MV-4-11 (cell line): ENCODE results near the gene ARL9.

Experiments
- DNase-seq: peaks from one replicate; lab custom pipeline; 2025; lab: John Stamatoyannopoulos, UW

Gene ARL9

GRCh38 chr4:56505269-56506130 is at the start of gene ARL9:
Gene ARL9, plus strand, starts transcription at chr4:56505791. Its CDS starts 72 bp downstream, at chr4:56505863.
- no peak for DNase-seq

DNA sequence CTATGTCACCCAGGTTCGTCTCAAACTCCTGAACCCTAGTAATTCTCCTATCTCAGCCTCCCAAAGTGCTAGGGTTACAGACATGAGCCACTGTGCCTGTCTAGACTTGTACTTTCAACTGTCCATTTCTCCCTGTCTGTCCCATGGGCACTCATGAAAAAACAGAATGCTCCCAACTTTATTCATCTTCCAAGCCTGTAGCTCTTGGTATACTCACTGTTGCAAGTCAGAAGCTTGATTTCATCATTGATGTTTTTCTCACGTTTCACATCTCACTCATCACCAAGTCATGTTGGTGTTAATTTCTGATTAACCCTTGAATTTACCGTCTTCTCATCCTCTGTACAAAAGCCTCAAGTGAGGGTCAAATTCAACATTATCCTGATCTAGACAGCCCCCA is 45.5 kb upstream of the ARL9 start:
- no peak for DNase-seq

DNA sequence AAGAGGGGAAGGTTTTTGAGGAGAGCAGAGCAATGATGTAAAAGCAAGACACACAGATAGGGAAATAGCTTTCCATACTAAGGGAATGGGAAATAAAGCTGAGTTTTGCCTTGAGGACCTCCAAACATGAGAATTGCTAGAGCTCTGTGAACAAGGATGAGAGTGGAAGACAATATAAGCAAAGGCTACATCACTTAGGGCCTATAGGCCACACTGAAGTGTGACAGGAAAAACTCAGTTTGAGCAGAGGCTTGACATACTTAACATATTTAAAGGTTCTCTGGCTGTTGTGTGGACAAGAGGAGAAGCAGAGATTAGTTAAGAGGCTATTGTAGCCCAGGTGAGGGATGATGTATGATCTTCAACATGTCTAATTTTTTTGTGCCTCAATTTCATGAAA is 43.4 kb upstream of the ARL9 start:
- no peak for DNase-seq

DNA sequence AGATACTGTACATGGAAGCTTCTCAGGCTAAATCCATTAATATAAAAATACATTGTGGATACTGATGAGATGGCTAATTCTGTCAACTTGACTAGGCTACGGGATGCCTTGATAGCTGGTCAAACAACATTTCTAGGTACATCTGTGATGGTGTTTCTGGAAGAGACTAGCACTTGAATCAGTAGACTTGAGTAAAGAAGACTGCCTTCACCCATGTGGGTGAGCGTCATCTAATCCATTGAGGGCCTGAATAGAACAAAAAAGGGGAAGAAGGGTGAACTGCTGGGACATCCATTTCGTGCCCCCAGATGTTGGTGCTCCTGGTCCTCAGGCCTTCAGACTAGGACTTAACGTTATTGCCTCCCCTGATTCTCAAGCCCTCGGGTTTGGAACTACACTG is 41.9 kb upstream of the ARL9 start:
- DNase-seq: peak; percentile 57

DNA sequence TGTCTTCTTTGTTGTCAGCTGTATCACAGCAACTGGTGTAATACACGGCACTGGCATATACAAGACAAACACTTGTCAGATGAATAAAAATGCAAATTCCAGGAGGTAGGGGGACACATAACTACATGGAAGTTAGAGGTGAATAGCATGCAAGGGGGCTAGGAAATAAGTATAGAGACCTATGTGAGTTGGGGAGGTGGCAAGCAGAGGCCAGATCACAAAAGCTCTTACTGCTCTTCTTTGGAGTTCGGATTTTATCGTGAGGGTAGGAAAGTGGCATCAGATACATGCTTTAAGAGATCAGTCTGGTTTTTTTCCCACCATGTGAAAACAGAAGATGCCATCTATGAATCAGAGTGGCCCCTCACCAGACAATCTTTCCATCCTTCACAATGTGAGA is 41.0 kb upstream of the ARL9 start:
- DNase-seq: no peak

GRCh38 chr4:56465599-56466295 is 39.8 kb upstream of the ARL9 start:
- peak; percentile 49 for DNase-seq

GRCh38 chr4:56466296-56466761 is 39.3 kb upstream of the ARL9 start:
- peak; percentile 63 for DNase-seq

- no peak for DNase-seq
These were observed 38.7 kb upstream of the ARL9 start for GRCh38 chr4:56466910-56467283.

- peak; percentile 79 for DNase-seq
These were observed 38.1 kb upstream of the ARL9 start, which contains the start of gene SRP72 for GRCh38 chr4:56467284-56468096. Gene SRP72, plus strand, starts transcription at chr4:56467617. Its CDS starts 19 bp downstream, at chr4:56467636.

GRCh38 chr4:56468097-56468422 is 37.5 kb upstream of the ARL9 start:
- DNase-seq: peak; percentile 44

DNA sequence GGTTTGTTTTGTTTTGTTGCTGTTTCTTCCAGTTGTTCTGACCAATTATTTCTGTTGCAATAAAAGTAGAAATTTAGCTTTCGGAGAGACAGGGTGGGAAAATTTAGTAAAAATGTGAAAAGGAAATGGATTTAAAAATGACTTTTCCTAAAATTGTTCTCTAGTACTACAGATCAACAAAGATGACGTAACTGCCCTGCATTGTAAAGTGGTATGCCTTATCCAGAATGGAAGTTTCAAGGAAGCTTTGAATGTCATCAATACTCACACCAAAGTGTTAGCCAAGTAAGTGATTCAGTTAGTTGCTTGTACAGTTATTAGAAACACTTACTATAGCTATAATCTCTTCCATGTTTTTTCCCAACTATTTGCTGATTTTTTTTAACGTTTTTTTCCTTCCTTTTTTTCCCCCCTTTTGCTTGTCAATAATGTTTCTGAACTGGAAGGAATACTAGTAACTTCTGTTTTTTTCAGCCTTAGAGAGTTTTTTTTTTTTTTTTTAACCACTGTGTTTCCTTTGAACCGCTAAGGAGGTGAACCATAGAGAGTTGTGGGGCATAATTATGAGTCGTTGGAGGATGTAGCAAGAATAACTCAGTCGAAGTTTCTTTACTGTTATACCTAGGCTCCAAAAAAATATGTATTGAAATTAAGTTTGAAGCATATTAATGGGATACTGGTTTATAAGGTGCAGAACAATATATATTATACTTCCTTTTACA is 35.9 kb upstream of the ARL9 start:
- DNase-seq: peak; percentile 68

- DNase-seq: no peak
These were observed 29.7 kb upstream of the ARL9 start for GRCh38 chr4:56475917-56476316.

DNA sequence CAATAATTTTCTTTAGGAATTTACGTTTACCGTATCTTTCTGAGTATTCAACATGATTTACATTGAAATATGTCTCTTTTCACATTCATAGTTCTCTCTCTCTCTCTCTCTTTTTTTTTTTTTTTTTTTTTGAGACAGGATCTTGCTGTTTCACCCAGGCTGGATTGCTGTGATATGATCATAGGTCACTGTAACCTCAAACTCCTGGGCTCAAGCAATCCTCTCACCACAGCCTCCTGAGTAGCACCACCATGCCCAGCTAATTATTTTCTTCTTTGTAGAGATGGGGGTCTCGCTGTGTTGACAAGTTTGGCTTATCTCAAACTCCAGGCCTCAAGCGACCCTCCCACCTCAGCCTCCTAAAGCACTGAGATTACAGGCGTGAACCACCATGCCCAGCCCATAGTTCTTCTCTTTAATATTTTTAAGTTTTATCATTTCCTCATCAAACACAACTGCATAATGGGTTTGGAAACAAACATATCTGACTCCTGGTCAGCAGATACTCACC is 28.3 kb upstream of the ARL9 start:
- no peak for DNase-seq

DNA sequence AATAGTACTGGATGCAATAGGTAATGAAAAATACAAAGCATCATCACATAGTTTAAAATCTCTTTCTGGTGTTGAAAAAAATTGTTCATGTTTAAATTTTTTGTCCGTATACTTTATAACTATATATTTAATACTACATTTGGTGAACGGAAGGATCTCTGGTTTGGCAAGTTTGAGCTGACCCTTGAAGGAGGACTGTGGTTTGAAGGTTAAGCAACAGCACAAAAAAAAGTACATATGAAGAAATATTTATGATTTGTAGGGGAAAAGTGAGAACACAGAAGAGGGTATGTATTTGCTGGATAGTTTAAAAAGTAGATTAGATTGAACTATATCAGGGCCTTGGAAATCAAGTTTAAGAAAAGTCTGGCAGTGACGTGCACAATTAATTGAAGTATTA is 24.9 kb upstream of the ARL9 start:
- peak; percentile 32 for DNase-seq

DNA sequence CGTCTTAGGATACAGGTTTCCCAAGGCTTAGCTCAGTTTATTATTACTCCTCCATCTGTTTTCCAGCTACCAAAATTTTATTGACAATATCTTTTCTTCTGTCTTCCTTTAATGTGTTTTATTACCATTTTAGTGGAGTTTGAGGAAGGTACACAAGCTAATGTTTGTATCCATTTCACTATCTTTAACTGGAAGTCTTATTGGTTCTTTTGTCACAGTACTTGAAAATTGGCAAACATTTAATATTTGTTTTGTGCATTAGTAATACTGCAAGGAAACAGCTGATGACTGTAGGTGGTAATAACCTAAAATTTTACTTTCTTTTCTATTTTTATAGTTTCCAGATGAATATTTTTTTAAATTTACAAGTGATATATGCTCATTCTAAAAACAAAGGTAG is 9.3 kb upstream of the ARL9 start:
- DNase-seq: no peak

DNA sequence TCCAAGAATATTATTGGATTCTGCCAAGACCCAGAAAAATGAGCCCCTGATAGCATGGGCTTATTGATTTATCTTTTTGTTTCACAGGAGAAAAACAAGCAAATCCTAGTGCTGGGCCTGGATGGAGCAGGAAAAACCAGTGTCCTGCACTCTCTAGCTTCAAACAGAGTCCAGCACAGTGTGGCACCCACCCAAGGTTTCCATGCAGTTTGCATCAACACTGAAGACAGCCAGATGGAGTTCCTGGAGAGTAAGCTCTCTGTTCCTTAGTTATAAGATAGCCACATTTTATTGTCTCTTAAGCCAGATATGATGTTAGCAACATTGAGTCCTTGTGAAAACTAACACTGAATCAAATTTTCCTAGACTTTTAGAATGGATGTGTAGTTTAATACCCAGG is 5.5 kb downstream of the ARL9 start:
- DNase-seq: no peak

DNA sequence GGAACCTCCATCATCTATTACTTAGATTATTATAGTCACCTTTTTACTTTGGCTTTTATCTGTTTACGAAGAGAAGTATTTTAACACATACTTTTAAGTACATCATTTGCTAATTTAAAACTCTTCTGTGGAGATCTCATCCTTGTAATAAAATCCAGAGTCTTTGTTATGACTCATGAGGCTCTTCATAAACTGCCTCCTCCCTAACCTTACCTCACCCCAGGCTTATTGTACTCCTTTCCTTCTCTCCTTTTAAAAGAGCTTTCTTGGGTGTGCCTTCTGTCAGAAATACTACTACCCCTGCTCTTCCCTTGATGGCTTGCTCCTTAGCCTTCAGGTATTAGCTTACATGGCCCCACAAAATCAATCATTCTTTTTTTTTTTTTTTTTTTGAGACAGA is 6.6 kb downstream of the ARL9 start:
- no peak for DNase-seq

DNA sequence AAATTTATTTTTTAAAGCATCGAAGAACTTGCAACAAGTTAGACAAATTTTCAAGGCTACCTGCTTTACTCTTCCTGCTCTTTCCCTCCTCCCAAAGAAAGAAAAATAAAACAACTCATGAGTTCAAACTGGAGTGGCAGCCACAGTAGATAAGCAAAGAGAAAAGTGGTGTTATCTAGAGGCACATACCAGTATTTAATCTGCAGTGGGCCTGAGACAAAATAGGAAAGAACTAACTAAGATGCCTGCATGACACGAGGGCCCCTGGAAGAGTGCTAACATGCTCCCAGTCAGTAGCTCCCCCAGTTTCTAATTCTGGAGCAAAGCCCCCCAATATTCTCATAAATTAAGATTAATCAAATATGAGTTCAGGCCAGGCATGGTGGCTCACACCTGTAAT is 7.9 kb downstream of the ARL9 start:
- DNase-seq: no peak

DNA sequence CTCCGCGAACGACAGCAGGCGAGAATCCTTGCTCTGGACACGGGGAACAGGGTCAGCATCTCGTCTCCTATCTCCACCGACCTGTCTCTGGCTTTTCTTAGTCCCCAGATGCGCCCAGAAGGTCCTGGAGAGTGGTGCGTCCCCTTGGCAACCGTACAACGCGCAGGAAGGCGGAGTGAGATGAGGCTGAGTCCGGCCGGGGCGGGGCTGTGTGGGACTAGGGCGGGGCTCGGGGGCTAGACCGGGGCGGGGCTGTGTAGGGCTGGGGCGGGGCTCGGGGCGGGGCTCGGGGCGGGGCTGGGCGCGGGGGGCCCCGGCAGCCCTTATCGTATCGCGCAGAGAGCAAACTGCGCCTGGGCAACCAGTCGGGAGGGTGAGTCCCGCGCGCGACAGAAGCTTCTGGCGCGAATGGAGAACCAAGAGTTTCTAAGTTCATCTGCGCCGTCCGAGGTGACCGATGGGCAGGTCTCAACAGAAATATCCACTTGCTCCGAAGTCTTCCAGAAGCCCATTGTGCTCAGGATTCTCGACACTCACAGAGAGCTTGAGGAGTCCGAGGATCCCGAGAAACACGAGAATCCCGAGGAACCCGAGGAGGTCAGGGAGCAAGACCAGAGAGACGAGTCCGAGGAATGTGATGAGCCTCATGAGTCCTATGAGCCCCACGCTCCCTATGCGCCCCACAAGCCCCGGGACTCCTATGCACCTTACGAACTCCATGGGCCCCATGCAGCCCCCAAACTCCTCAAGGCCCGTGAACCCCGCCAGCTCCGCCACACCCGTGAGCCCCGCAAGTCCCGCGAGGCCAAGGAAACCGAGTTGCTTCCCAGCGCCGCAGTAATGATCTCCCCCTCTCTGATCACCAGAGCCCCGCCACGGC is 24.9 kb downstream of the ARL9 start:
- DNase-seq: no peak

- DNase-seq: no peak
These were observed 25.7 kb downstream of the ARL9 start for GRCh38 chr4:56531149-56531770.
